NT2/D1 (cell line): ENCODE data around the gene HIP1R.

Source experiments
- DNase-seq: peaks from one replicate; pipeline ENCODE4 v3.0.0-alpha.2; 2011; ENCODE audit warnings: low read depth, low spot score
- H3K27me3 ChIP-seq: 2 replicates; pipeline ENCODE4 v1.6.0; 2011; ENCODE audit warnings: mild to moderate bottlenecking; ENCODE audit not compliant: insufficient read length, insufficient read depth
- H3K36me3 ChIP-seq: 2 replicates; pipeline ENCODE4 v1.6.1; 2011; ENCODE audit warnings: mild to moderate bottlenecking, low read length, mixed read lengths; ENCODE audit not compliant: insufficient read depth, insufficient read length
- H3K4me1 ChIP-seq: 2 replicates; pipeline ENCODE4 v1.5.1; 2011; ENCODE audit not compliant: insufficient read depth, insufficient read length
- H3K4me3 ChIP-seq: 2 replicates; pipeline ENCODE4 v1.5.1; 2011; ENCODE audit warnings: low read depth; ENCODE audit not compliant: insufficient read length
- H3K9ac ChIP-seq: 2 replicates; pipeline ENCODE4 v1.6.0; 2011; ENCODE audit warnings: low read depth; ENCODE audit not compliant: insufficient read length
- H3K9me3 ChIP-seq: 2 replicates; pipeline ENCODE4 v1.5.1; 2011; ENCODE audit warnings: mild to moderate bottlenecking, low read length; ENCODE audit not compliant: insufficient read depth
- SUZ12 ChIP-seq: IDR thresholded peaks from 2 replicates; pipeline ENCODE4 v1.6.1; 2011; ENCODE audit not compliant: insufficient read length, insufficient read depth; ENCODE audit errors: extremely low read depth
- YY1 ChIP-seq: IDR thresholded peaks from 2 replicates; pipeline ENCODE4 v1.6.1; 2011; ENCODE audit not compliant: insufficient read length, insufficient read depth
- ZNF274 ChIP-seq: IDR thresholded peaks from 2 replicates; pipeline ENCODE4 v1.6.1; 2011; ENCODE audit warnings: mild to moderate bottlenecking, low read depth, low read length

HIP1R gene

GRCh38 chr12:122841544-122842321 is 6.5 kb downstream of the HIP1R start:
- H3K9ac ChIP-seq = peak overlapping the region; percentile 39
- no peak overlapping the region for H3K4me3 ChIP-seq
- peaks cover 9% of the 10 kb centered on the region for H3K36me3 ChIP-seq
- peaks cover 4% of the 10 kb centered on the region for H3K27me3 ChIP-seq
- TF ChIP-seq SUZ12 (no peak), ZNF274 (no peak), YY1 (no peak)
- no peaks in the 10 kb centered on the region for H3K9me3 ChIP-seq
- H3K4me1 ChIP-seq = peaks cover 44% of the 10 kb centered on the region
- no peak for DNase-seq

GRCh38 chr12:122842505-122843405 is 7.5 kb downstream of the HIP1R start:
- Histone ChIP-seq H3K4me1 (peaks cover 47% of the 10 kb centered on the region), H3K9ac (peak overlapping the region; percentile 24)
- TF ChIP-seq YY1 (no peak), ZNF274 (no peak), SUZ12 (no peak)

GRCh38 chr12:122843455-122843854 is 8.2 kb downstream of the HIP1R start:
- Histone ChIP-seq H3K4me3 (no peak overlapping the region), H3K27me3 (no peaks in the 10 kb centered on the region), H3K9ac (no peak overlapping the region), H3K36me3 (peaks cover 13% of the 10 kb centered on the region), H3K4me1 (peaks cover 47% of the 10 kb centered on the region), H3K9me3 (no peaks in the 10 kb centered on the region)
- TF ChIP-seq YY1 (no peak), SUZ12 (no peak), ZNF274 (no peak)
- DNase-seq = no peak

More at GRCh38 chr12:122842505-122843405, 7.5 kb downstream of the HIP1R start:
- Histone ChIP-seq H3K36me3 (peaks cover 9% of the 10 kb centered on the region), H3K9me3 (no peaks in the 10 kb centered on the region), H3K27me3 (no peaks in the 10 kb centered on the region), H3K4me3 (no peak overlapping the region)
- no peak for DNase-seq

DNA sequence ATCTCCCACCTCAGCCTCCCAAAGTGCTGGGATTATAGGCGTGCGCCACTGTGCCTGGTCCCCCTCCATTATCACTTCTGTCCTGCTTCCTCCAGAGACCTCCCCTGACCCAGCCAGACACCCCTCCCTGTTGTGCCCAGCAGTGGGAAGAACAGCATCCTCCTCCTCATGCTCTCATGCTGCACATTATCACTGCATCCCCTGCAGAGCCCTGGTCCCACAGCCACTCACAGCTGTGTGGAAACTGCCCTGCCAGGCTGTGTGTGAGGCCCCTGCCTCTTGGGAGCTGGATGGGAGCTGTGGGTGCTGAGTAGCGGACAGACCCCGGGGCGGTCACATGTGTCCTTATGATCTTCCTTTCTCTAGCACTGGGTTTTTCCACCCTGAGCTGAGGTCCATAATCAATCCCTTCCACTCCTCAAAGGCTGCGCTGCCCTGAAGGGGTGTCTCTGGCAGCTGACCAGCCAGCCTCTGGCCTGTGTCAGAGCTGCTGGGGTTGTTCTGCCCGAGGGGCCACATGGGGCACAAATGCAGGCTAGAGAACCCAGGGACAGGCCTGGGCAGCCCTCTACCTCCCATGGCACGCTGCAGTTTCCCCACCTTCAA is 9.2 kb downstream of the HIP1R start:
- DNase-seq = no peak
- Histone ChIP-seq H3K4me1 (peaks cover 47% of the 10 kb centered on the region), H3K9me3 (no peaks in the 10 kb centered on the region), H3K27me3 (no peaks in the 10 kb centered on the region), H3K36me3 (peaks cover 21% of the 10 kb centered on the region), H3K4me3 (no peak overlapping the region), H3K9ac (peak overlapping the region; percentile 11)
- TF ChIP-seq SUZ12 = no peak
- TF ChIP-seq YY1 = no peak
- no peak for TF ChIP-seq ZNF274

GRCh38 chr12:122845041-122845864 is 10.0 kb downstream of the HIP1R start:
- Histone ChIP-seq H3K4me3 (no peak overlapping the region), H3K36me3 (peaks cover 22% of the 10 kb centered on the region), H3K27me3 (no peaks in the 10 kb centered on the region), H3K9ac (peak overlapping the region; percentile 33), H3K9me3 (no peaks in the 10 kb centered on the region), H3K4me1 (peaks cover 41% of the 10 kb centered on the region)
- DNase-seq = no peak
- TF ChIP-seq YY1 (no peak), SUZ12 (no peak), ZNF274 (no peak)

- Histone ChIP-seq H3K36me3 (peaks cover 26% of the 10 kb centered on the region), H3K4me3 (no peak overlapping the region), H3K27me3 (no peaks in the 10 kb centered on the region), H3K9ac (no peak overlapping the region), H3K9me3 (no peaks in the 10 kb centered on the region), H3K4me1 (peaks cover 33% of the 10 kb centered on the region)
- DNase-seq = no peak
- TF ChIP-seq YY1 (no peak), SUZ12 (no peak), ZNF274 (no peak)
Measured at GRCh38 chr12:122845865-122846621, 10.8 kb downstream of the HIP1R start.
